HepG2 (cell line): ENCODE data around the gene TP73. TPM values are rescaled to one million over a fixed set of nuclear protein-coding genes. Genes with fewer than 3 reads are reported as not detected.

ENCODE experiments used
- ARNT ChIP-seq: fragments of 450-650 bp; IDR thresholded peaks from 2 replicates; pipeline ENCODE4 v1.6.1; 2017
- JDP2 ChIP-seq: sonication (generic); formaldehyde crosslinking; IDR thresholded peaks from 2 replicates; pipeline ENCODE4 v1.8.1; 2022; ENCODE audit warnings: missing genetic modification reagents, borderline replicate concordance
- KDM4B ChIP-seq: sonication (generic); formaldehyde crosslinking; IDR thresholded peaks from 2 replicates; pipeline ENCODE4 v1.4.0; 2020; ENCODE audit warnings: missing genetic modification reagents
- MAZ ChIP-seq, 2 experiments: sonication (generic) in 1 of 2; formaldehyde crosslinking in 1 of 2; IDR thresholded peaks; 2 replicates each; pipeline versions ENCODE4 v1.5.0 to v1.6.1; 2012 to 2020; ENCODE audit warnings: low read depth in 2 of 2, mild to moderate bottlenecking in 2 of 2, borderline replicate concordance in 1 of 2, improper control_type of control experiment in 1 of 2, low read length in 1 of 2, missing genetic modification reagents in 1 of 2, moderate library complexity in 1 of 2
- MEIS2 ChIP-seq: sonication (generic); formaldehyde crosslinking; IDR thresholded peaks from 2 replicates; pipeline ENCODE4 v1.9.0; 2021; ENCODE audit warnings: mild to moderate bottlenecking, missing genetic modification reagents
- NR1H2 ChIP-seq: sonication (generic); formaldehyde crosslinking; IDR thresholded peaks from 2 replicates; pipeline ENCODE4 v1.8.1; 2022; ENCODE audit warnings: low read depth, missing genetic modification reagents, borderline replicate concordance
- PHF8 ChIP-seq: sonication (generic); formaldehyde crosslinking; IDR thresholded peaks from 2 replicates; pipeline ENCODE4 v1.5.0; 2020; ENCODE audit warnings: missing genetic modification reagents
- SNAI1 ChIP-seq: sonication (generic); formaldehyde crosslinking; IDR thresholded peaks from 2 replicates; pipeline ENCODE4 v1.5.0; 2020; ENCODE audit warnings: mild to moderate bottlenecking, missing genetic modification reagents, borderline replicate concordance
- SRY ChIP-seq: sonication (generic); formaldehyde crosslinking; IDR thresholded peaks from 2 replicates; pipeline ENCODE4 v1.8.0; 2022; ENCODE audit warnings: mild to moderate bottlenecking, missing genetic modification reagents
- TCF7 ChIP-seq: sonication (generic); IDR thresholded peaks from 2 replicates; pipeline ENCODE4 v1.6.1; 2016; ENCODE audit warnings: antibody characterized with exemption, low read depth
- TOPORS ChIP-seq: sonication (generic); formaldehyde crosslinking; IDR thresholded peaks from 2 replicates; pipeline ENCODE4 v1.8.0; 2023; ENCODE audit warnings: mild to moderate bottlenecking, missing genetic modification reagents
- TP53 ChIP-seq: sonication (generic); formaldehyde crosslinking; conservative IDR thresholded peaks from 2 replicates; pipeline ENCODE4 v1.4.0; 2020; ENCODE audit warnings: missing genetic modification reagents
- YY1 ChIP-seq: IDR thresholded peaks from 2 replicates; pipeline ENCODE4 v1.6.1; 2011; ENCODE audit warnings: low read length, low read depth, moderate library complexity, mild to moderate bottlenecking; ENCODE audit not compliant: insufficient read depth, insufficient replicate concordance
- ZBED4 ChIP-seq: sonication (generic); formaldehyde crosslinking; IDR thresholded peaks from 2 replicates; pipeline ENCODE4 v1.4.0; 2020; ENCODE audit warnings: missing genetic modification reagents, borderline replicate concordance
- ZNF17 ChIP-seq: sonication (generic); formaldehyde crosslinking; IDR thresholded peaks from 2 replicates; pipeline ENCODE4 v1.5.0; 2020; ENCODE audit warnings: mild to moderate bottlenecking, missing genetic modification reagents
- ZNF337 ChIP-seq: sonication (generic); formaldehyde crosslinking; IDR thresholded peaks from 2 replicates; pipeline ENCODE4 v1.5.1; 2020; ENCODE audit warnings: missing genetic modification reagents, low read depth, mild to moderate bottlenecking, borderline replicate concordance
- ZNF567 ChIP-seq: sonication (generic); formaldehyde crosslinking; IDR thresholded peaks from 2 replicates; pipeline ENCODE4 v1.8.1; 2023; ENCODE audit warnings: mild to moderate bottlenecking, missing genetic modification reagents, borderline replicate concordance
- ZNF670 ChIP-seq: sonication (generic); formaldehyde crosslinking; IDR thresholded peaks from 2 replicates; pipeline ENCODE4 v1.8.0; 2022; ENCODE audit warnings: mild to moderate bottlenecking, missing genetic modification reagents, borderline replicate concordance
- polyA plus RNA-seq, 8 experiments: library from polyadenylated mRNA; depleted of rRNA in 3 of 8; stranded (reverse) in 7 of 8; unstranded in 1 of 8; fragments of >200 nt; fragmentation: Illumina TruSeq in 4 of 8; extraction: Trizol in 4 of 8; gene quantifications; 2 replicates each; pipeline versions ENCODE4 v1.2.1 to v1.2.3, GENCODE V29; 2011 to 2016; ENCODE audit warnings: low read depth in 4 of 8, missing spikeins in 1 of 8, mixed read lengths in 1 of 8; ENCODE audit not compliant: insufficient read depth in 1 of 8
- total RNA-seq, 5 experiments: library from RNA; depleted of rRNA; stranded (reverse); fragments of >200 nt; fragmentation: Illumina TruSeq; extraction: Trizol; gene quantifications; 2 replicates each; pipeline ENCODE4 v1.2.3, GENCODE V29; 2016; ENCODE audit warnings: low read depth in 1 of 5
- TF ChIP-seq, protein P1 (sequence below): sonication (generic); formaldehyde crosslinking; IDR thresholded peaks from 2 replicates; pipeline ENCODE4 v1.4.0; 2020; ENCODE audit warnings: missing genetic modification reagents
- TF ChIP-seq, protein P2 (sequence below): IDR thresholded peaks from 2 replicates; pipeline ENCODE4 v1.6.1; 2012; ENCODE audit warnings: low read length, improper control_type of control experiment

The TP73 gene
- total and polyA plus RNA-seq, 2 of the 13 experiments (the other 11 are each of a cell fraction or from before 2014, with no cell fraction given), result 0.49 to 1.1 TPM

GRCh38 chr1:3625151-3625907 lies 27.0 kb upstream of the TP73 start (continued):
- TF ChIP-seq ZBED4 (no peak), JDP2 (CRISPR knock-in tag) (no peak), TCF7 (no peak), SRY (CRISPR knock-in tag) (no peak), ZNF567 (0 out of 2 replicates have a peak, but pooled peaks have one; percentile 77), ZNF337 (CRISPR knock-in tag) (no peak), MAZ (IDR thresholded peaks at IDR 0.05; ENCODE audit: borderline replicate concordance, low read depth, low read length) (no peak), MAZ (CRISPR knock-in tag; IDR thresholded peaks at IDR 0.05; ENCODE audit: low read depth) (0 out of 2 replicates have a peak, but pooled peaks have one; percentile 53), ARNT (no peak), ZNF670 (CRISPR knock-in tag) (no peak), TOPORS (peak; percentile 39; the same call in 1 of the 2 replicates), PHF8 (CRISPR knock-in tag) (peak; percentile 79), ZNF17 (CRISPR knock-in tag) (no peak), MEIS2 (CRISPR knock-in tag) (no peak), SNAI1 (CRISPR knock-in tag) (0 out of 2 replicates have a peak, but pooled peaks have one; percentile 65), NR1H2 (CRISPR knock-in tag) (no peak), TP53 (CRISPR knock-in tag) (no peak), YY1 (no peak), KDM4B (CRISPR knock-in tag) (no peak)
- TF ChIP-seq, protein P1, sequence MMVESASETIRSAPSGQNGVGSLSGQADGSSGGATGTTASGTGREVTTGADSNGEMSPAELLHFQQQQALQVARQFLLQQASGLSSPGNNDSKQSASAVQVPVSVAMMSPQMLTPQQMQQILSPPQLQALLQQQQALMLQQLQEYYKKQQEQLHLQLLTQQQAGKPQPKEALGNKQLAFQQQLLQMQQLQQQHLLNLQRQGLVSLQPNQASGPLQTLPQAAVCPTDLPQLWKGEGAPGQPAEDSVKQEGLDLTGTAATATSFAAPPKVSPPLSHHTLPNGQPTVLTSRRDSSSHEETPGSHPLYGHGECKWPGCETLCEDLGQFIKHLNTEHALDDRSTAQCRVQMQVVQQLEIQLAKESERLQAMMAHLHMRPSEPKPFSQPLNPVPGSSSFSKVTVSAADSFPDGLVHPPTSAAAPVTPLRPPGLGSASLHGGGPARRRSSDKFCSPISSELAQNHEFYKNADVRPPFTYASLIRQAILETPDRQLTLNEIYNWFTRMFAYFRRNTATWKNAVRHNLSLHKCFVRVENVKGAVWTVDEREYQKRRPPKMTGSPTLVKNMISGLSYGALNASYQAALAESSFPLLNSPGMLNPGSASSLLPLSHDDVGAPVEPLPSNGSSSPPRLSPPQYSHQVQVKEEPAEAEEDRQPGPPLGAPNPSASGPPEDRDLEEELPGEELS (CRISPR knock-in tag), result no peak
- TF ChIP-seq, protein P2, sequence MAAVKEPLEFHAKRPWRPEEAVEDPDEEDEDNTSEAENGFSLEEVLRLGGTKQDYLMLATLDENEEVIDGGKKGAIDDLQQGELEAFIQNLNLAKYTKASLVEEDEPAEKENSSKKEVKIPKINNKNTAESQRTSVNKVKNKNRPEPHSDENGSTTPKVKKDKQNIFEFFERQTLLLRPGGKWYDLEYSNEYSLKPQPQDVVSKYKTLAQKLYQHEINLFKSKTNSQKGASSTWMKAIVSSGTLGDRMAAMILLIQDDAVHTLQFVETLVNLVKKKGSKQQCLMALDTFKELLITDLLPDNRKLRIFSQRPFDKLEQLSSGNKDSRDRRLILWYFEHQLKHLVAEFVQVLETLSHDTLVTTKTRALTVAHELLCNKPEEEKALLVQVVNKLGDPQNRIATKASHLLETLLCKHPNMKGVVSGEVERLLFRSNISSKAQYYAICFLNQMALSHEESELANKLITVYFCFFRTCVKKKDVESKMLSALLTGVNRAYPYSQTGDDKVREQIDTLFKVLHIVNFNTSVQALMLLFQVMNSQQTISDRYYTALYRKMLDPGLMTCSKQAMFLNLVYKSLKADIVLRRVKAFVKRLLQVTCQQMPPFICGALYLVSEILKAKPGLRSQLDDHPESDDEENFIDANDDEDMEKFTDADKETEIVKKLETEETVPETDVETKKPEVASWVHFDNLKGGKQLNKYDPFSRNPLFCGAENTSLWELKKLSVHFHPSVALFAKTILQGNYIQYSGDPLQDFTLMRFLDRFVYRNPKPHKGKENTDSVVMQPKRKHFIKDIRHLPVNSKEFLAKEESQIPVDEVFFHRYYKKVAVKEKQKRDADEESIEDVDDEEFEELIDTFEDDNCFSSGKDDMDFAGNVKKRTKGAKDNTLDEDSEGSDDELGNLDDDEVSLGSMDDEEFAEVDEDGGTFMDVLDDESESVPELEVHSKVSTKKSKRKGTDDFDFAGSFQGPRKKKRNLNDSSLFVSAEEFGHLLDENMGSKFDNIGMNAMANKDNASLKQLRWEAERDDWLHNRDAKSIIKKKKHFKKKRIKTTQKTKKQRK, result no peak
